DMS79 (cell line): ENCODE results near the gene TIMP3.

Source experiments
- DNase-seq: peaks from one replicate; lab custom pipeline; 2025; lab: John Stamatoyannopoulos, UW

TIMP3 gene

GRCh38 chr22:32808038-32808445 is 6.5 kb downstream of the TIMP3 start:
- DNase-seq = no peak

- DNase-seq = no peak
Observed at GRCh38 chr22:32809786-32810554, 8.5 kb downstream of the TIMP3 start.

- no peak for DNase-seq
Observed at GRCh38 chr22:32810555-32811133, 9.1 kb downstream of the TIMP3 start.

- no peak for DNase-seq
Observed at GRCh38 chr22:32811788-32812545, 10.5 kb downstream of the TIMP3 start.

GRCh38 chr22:32814285-32814860 is 12.9 kb downstream of the TIMP3 start:
- no peak for DNase-seq

GRCh38 chr22:32815059-32815458 is 13.6 kb downstream of the TIMP3 start:
- DNase-seq = no peak

GRCh38 chr22:32815943-32816342 is 14.4 kb downstream of the TIMP3 start:
- DNase-seq = no peak

GRCh38 chr22:32817137-32817730 is 15.7 kb downstream of the TIMP3 start:
- no peak for DNase-seq

GRCh38 chr22:32818446-32819115 is 17.1 kb downstream of the TIMP3 start:
- DNase-seq = no peak

GRCh38 chr22:32819120-32819519 is 17.6 kb downstream of the TIMP3 start:
- DNase-seq = no peak

- DNase-seq = no peak
Observed at GRCh38 chr22:32820131-32821119, 18.9 kb downstream of the TIMP3 start.

- no peak for DNase-seq
Observed at GRCh38 chr22:32822179-32822877, 20.8 kb downstream of the TIMP3 start.

- no peak for DNase-seq
Observed at GRCh38 chr22:32823024-32823730, 21.7 kb downstream of the TIMP3 start.

GRCh38 chr22:32824531-32825312 is 23.2 kb downstream of the TIMP3 start:
- DNase-seq = no peak

- no peak for DNase-seq
Observed at GRCh38 chr22:32826537-32826936, 25.0 kb downstream of the TIMP3 start.

GRCh38 chr22:32827049-32827602 is 25.6 kb downstream of the TIMP3 start:
- no peak for DNase-seq

GRCh38 chr22:32828150-32828549 is 26.6 kb downstream of the TIMP3 start:
- no peak for DNase-seq

GRCh38 chr22:32828561-32828960 is 27.1 kb downstream of the TIMP3 start:
- DNase-seq = no peak
